Suprapubic skin (tissue), 3 donors: Measurements from ENCODE around the gene CENPO.

ENCODE experiments used
- CTCF ChIP-seq, 2 donors: fragments of 200-600 bp in 1 of 2; fragments of 450-650 bp in 1 of 2; sonication (generic) in 1 of 2; IDR thresholded peaks; one replicate each; pipeline ENCODE4 v1.5.1; 2016 to 2019; ENCODE audit warnings: antibody characterized with exemption in 2 of 2, mild to moderate bottlenecking in 1 of 2, moderate library complexity in 1 of 2
- POLR2AphosphoS5 ChIP-seq, 3 donors: sonication (generic); formaldehyde crosslinking; IDR thresholded peaks; one replicate each; pipeline ENCODE4 v1.6.1; 2017; ENCODE audit warnings: antibody characterized with exemption in 3 of 3

- TF ChIP-seq CTCF (IDR thresholded peaks at IDR 0.05) (no peak), POLR2AphosphoS5 (IDR thresholded peaks at IDR 0.05) (no peak)
Observed at GRCh38 chr2:24822049-24822706, 29.0 kb downstream of the CENPO start.
